K562 (cell line): Measurements from ENCODE around the gene UNC5C. TPM values are rescaled to one million over a fixed set of nuclear protein-coding genes. Genes with fewer than 3 reads are reported as not detected.

Experiments used
- ARID1B ChIP-seq: fragments of 450-650 bp; IDR thresholded peaks from 2 replicates; pipeline ENCODE4 v1.6.1; 2016; ENCODE audit warnings: antibody characterized with exemption, mild to moderate bottlenecking, inconsistent platforms
- ATF1 ChIP-seq, 2 experiments: fragments of 450-650 bp in 1 of 2; IDR thresholded peaks; 2 replicates each; pipeline ENCODE4 v1.6.1; 2016; ENCODE audit warnings: missing compliant biosample characterization in 1 of 2, missing genetic modification characterization in 1 of 2
- CBFA2T2 ChIP-seq: fragments of 450-650 bp; conservative IDR thresholded peaks from 2 replicates; pipeline ENCODE4 v1.6.1; 2017; ENCODE audit warnings: mild to moderate bottlenecking
- CBX3 ChIP-seq, 2 experiments: IDR thresholded peaks; 1 replicate in 1 of 2; 2 replicates in 1 of 2; pipeline ENCODE4 v1.6.1; 2012; ENCODE audit warnings: inconsistent platforms in 2 of 2, low read length in 2 of 2, borderline replicate concordance in 1 of 2, control low read depth in 1 of 2
- CBX5 ChIP-seq: IDR thresholded peaks from 2 replicates; pipeline ENCODE4 v1.6.1; 2014; ENCODE audit warnings: low read depth, borderline replicate concordance
- CXXC5 ChIP-seq: fragments of 250-450 bp; sonication (Bioruptor Pico); IDR thresholded peaks from 2 replicates; pipeline ENCODE4 v1.8.0; 2022; ENCODE audit warnings: inconsistent platforms, mild to moderate bottlenecking, moderate library complexity
- EZH2 ChIP-seq: IDR thresholded peaks from 2 replicates; pipeline ENCODE4 v1.6.1; 2012; ENCODE audit warnings: low read depth, mild to moderate bottlenecking, inconsistent platforms, low read length, borderline replicate concordance
- FOXA3 ChIP-seq, 2 experiments: fragments of 450-650 bp in 1 of 2; sonication (generic) in 1 of 2; formaldehyde crosslinking; IDR thresholded peaks in 1 of 2; conservative IDR thresholded peaks in 1 of 2; 2 replicates each; pipeline versions ENCODE4 v1.4.0 to v1.8.0; 2020 to 2022; ENCODE audit warnings: mild to moderate bottlenecking in 2 of 2, missing genetic modification reagents in 1 of 2
- GATA2 ChIP-seq: sonication (generic); formaldehyde crosslinking; IDR thresholded peaks from 2 replicates; pipeline ENCODE4 v1.4.0; 2020; ENCODE audit warnings: mild to moderate bottlenecking, missing genetic modification reagents
- HDAC3 ChIP-seq: fragments of 450-650 bp; IDR thresholded peaks from 2 replicates; pipeline ENCODE4 v1.6.1; 2018; ENCODE audit warnings: borderline replicate concordance, mild to moderate bottlenecking, moderate library complexity; ENCODE audit not compliant: partially characterized antibody
- ILF3 ChIP-seq: fragments of 450-650 bp; IDR thresholded peaks from 2 replicates; pipeline ENCODE4 v1.6.1; 2018; ENCODE audit warnings: antibody characterized with exemption, mild to moderate bottlenecking, moderate library complexity, borderline replicate concordance
- MECOM ChIP-seq: fragments of 250-450 bp; sonication (Bioruptor Pico); IDR thresholded peaks from 2 replicates; pipeline ENCODE4 v1.8.0; 2022; ENCODE audit warnings: inconsistent platforms
- MNT ChIP-seq, 2 experiments: fragments of 450-650 bp; conservative IDR thresholded peaks; 2 replicates each; pipeline ENCODE4 v1.6.1; 2017; ENCODE audit warnings: mild to moderate bottlenecking in 2 of 2, moderate library complexity in 2 of 2
- NR1H2 ChIP-seq: sonication (generic); formaldehyde crosslinking; IDR thresholded peaks from 2 replicates; pipeline ENCODE4 v1.4.0; 2020; ENCODE audit warnings: mild to moderate bottlenecking, missing genetic modification reagents
- NR2C1 ChIP-seq, 2 experiments: fragments of 450-650 bp; IDR thresholded peaks; 2 replicates each; pipeline ENCODE4 v1.6.1; 2017; ENCODE audit warnings: mild to moderate bottlenecking in 2 of 2, antibody characterized with exemption in 1 of 2, inconsistent platforms in 1 of 2, missing compliant biosample characterization in 1 of 2, missing genetic modification characterization in 1 of 2
- PTBP1 ChIP-seq: fragments of 200-400 bp; formaldehyde crosslinking; IDR thresholded peaks from 2 replicates; pipeline ENCODE4 v1.6.1; 2017; ENCODE audit warnings: low read depth, low read length
- RNF2 ChIP-seq: sonication (generic); IDR thresholded peaks from 2 replicates; pipeline ENCODE4 v1.6.1; 2016
- RUNX1 ChIP-seq: sonication (generic); IDR thresholded peaks from 2 replicates; pipeline ENCODE4 v1.6.1; 2016; ENCODE audit warnings: antibody characterized with exemption, low read depth
- SLC30A9 ChIP-seq: fragments of 250-450 bp; sonication (Bioruptor Pico); IDR thresholded peaks from 2 replicates; pipeline ENCODE4 v1.8.0; 2022; ENCODE audit warnings: mild to moderate bottlenecking, moderate library complexity
- SMARCC2 ChIP-seq: fragments of 450-650 bp; IDR thresholded peaks from 2 replicates; pipeline ENCODE4 v1.6.1; 2017; ENCODE audit warnings: antibody characterized with exemption, moderate library complexity, mild to moderate bottlenecking, low read depth
- STAT5B ChIP-seq: fragments of 250-450 bp; sonication (Bioruptor Pico); IDR thresholded peaks from 2 replicates; pipeline ENCODE4 v1.8.0; 2021; ENCODE audit warnings: mild to moderate bottlenecking, inconsistent platforms
- TAF7 ChIP-seq: fragments of 450-650 bp; IDR thresholded peaks from 2 replicates; pipeline ENCODE4 v1.6.1; 2016; ENCODE audit warnings: missing genetic modification characterization, missing compliant biosample characterization
- TEAD1 ChIP-seq, 2 experiments: fragments of 450-650 bp in 1 of 2; sonication (generic) in 1 of 2; formaldehyde crosslinking; IDR thresholded peaks; 2 replicates each; pipeline versions ENCODE4 v1.4.0 to v1.8.0; 2020 to 2022; ENCODE audit warnings: mild to moderate bottlenecking in 2 of 2, missing genetic modification reagents in 1 of 2
- TFAP4 ChIP-seq: sonication (generic); formaldehyde crosslinking; IDR thresholded peaks from 2 replicates; pipeline ENCODE4 v1.8.0; 2022; ENCODE audit warnings: missing genetic modification reagents, mild to moderate bottlenecking, moderate library complexity, borderline replicate concordance
- ZBTB1 ChIP-seq: sonication (generic); formaldehyde crosslinking; IDR thresholded peaks from 2 replicates; pipeline ENCODE4 v1.8.1; 2023; ENCODE audit warnings: missing genetic modification reagents, low read depth, mild to moderate bottlenecking, borderline replicate concordance
- ZFP91 ChIP-seq: sonication (generic); formaldehyde crosslinking; IDR thresholded peaks from 2 replicates; pipeline ENCODE4 v1.8.0; 2022; ENCODE audit warnings: mild to moderate bottlenecking, missing genetic modification reagents
- polyA plus RNA-seq, 8 experiments: library from polyadenylated mRNA; depleted of rRNA in 4 of 8; stranded (reverse) in 5 of 8; unstranded in 3 of 8; fragments of >200 nt; fragmentation: Nextera tagmentation in 2 of 8; fragmentation: Illumina TruSeq in 1 of 8; extraction: Ambion mirVana in 2 of 8; extraction: Trizol in 1 of 8; gene quantifications; 2 replicates each; pipeline versions ENCODE4 v1.2.1 to v1.2.3, GENCODE V29; 2011 to 2014; ENCODE audit warnings: inconsistent platforms in 1 of 8, missing spikeins in 1 of 8
- total RNA-seq, 7 experiments: library from RNA; depleted of rRNA in 6 of 7; stranded (reverse); fragments of >200 nt in 6 of 7; fragmentation: Illumina TruSeq in 2 of 7; extraction: Trizol in 2 of 7; gene quantifications; 2 replicates each; pipeline versions ENCODE4 v1.2.1 to v1.2.3, GENCODE V29; 2011 to 2021; ENCODE audit warnings: low replicate concordance in 1 of 7

The UNC5C gene
- total and polyA plus RNA-seq, 9 of the 15 experiments (the other 6 are each of a cell fraction or from before 2014, with no cell fraction given): under 0.01 to 0.10 (median 0.03) TPM; not detected in 1

- TF ChIP-seq RUNX1 (no peak), TFAP4 (CRISPR knock-in tag) (peak; percentile 66; the same call in 1 of the 2 replicates), ZFP91 (CRISPR knock-in tag) (no peak), GATA2 (CRISPR knock-in tag) (peak; percentile 91), MECOM (no peak), CBX3 (IDR thresholded peaks at IDR 0.05; ENCODE audit: borderline replicate concordance in 1 of 2, low read length in 2 of 2) (peak in 1 of 2 experiments; percentile 83; a peak in 2 of 3 replicates), SLC30A9 (no peak), STAT5B (CRISPR knock-in tag) (no peak), TEAD1 (CRISPR knock-in tag; IDR thresholded peaks at IDR 0.05) (no peak), ATF1 (CRISPR knock-in tag; IDR thresholded peaks at IDR 0.05) (no peak), ATF1 (tag; IDR thresholded peaks at IDR 0.05) (peak; percentile 32; the same call in 1 of the 2 replicates), NR2C1 (IDR thresholded peaks at IDR 0.05) (0 out of 2 replicates have a peak, but pooled peaks have one; percentile 44), NR2C1 (tag; IDR thresholded peaks at IDR 0.05) (peak; percentile 52; the same call in 1 of the 2 replicates), MNT (conservative IDR thresholded peaks at IDR 0.05) (peak in 1 of 2 experiments; percentile 43; a peak in 1 of 4 replicates), CBFA2T2 (peak; percentile 96), ILF3 (0 out of 2 replicates have a peak, but pooled peaks have one; percentile 74), ZBTB1 (no peak), EZH2 (no peak), NR1H2 (CRISPR knock-in tag) (no peak), PTBP1 (no peak), SMARCC2 (peak; percentile 98), TAF7 (tag) (no peak), CXXC5 (no peak), ARID1B (peak; percentile 98), FOXA3 (CRISPR knock-in tag; conservative IDR thresholded peaks at IDR 0.05 in 1 of 2, IDR thresholded peaks at IDR 0.05 in 1 of 2) (peak; percentile 99), RNF2 (peak; percentile 76), HDAC3 (peak; percentile 82), CBX5 (no peak)
Observed at GRCh38 chr4:95289028-95289634, 259.6 kb downstream of the UNC5C start (continued).
